Loucy (cell line): Measurements from ENCODE around the gene KATNAL1.

Source experiments
- H2AFZ ChIP-seq: fragments of 200-600 bp; sonication (generic); 2 replicates; pipeline ENCODE4 v1.6.0; 2016; ENCODE audit warnings: antibody characterized with exemption, mild to moderate bottlenecking, low read length, moderate library complexity
- H3F3A ChIP-seq: fragments of 200-600 bp; 2 replicates; pipeline ENCODE4 v1.6.0; 2016; ENCODE audit warnings: antibody characterized with exemption, low read depth, mild to moderate bottlenecking
- H3K27me3 ChIP-seq: fragments of 200-600 bp; sonication (generic); 2 replicates; pipeline ENCODE4 v1.6.1; 2014; ENCODE audit warnings: low read length, mild to moderate bottlenecking; ENCODE audit not compliant: insufficient read depth, poor library complexity, severe bottlenecking
- H3K36me3 ChIP-seq: fragments of 200-600 bp; sonication (generic); 2 replicates; pipeline ENCODE4 v1.6.1; 2016; ENCODE audit warnings: low read length; ENCODE audit not compliant: insufficient read depth
- H3K4me1 ChIP-seq: fragments of 200-600 bp; sonication (generic); 2 replicates; pipeline ENCODE4 v1.5.1; 2014; ENCODE audit warnings: low read length, mild to moderate bottlenecking; ENCODE audit not compliant: insufficient read depth, poor library complexity, severe bottlenecking
- H3K4me2 ChIP-seq: fragments of 200-600 bp; sonication (generic); 2 replicates; pipeline ENCODE4 v1.6.0; 2014; ENCODE audit warnings: antibody characterized with exemption, low read length, low read depth, mild to moderate bottlenecking; ENCODE audit not compliant: poor library complexity, severe bottlenecking
- H3K4me3 ChIP-seq: fragments of 200-600 bp; sonication (generic); 2 replicates; pipeline ENCODE4 v1.5.1; 2014; ENCODE audit warnings: low read length, mild to moderate bottlenecking, mixed read lengths; ENCODE audit not compliant: poor library complexity, severe bottlenecking
- H3K79me2 ChIP-seq: fragments of 200-600 bp; sonication (generic); 2 replicates; pipeline ENCODE4 v1.6.1; 2014; ENCODE audit warnings: low read length; ENCODE audit not compliant: insufficient read depth
- H3K9ac ChIP-seq: fragments of 200-600 bp; sonication (generic); 2 replicates; pipeline ENCODE4 v1.6.0; 2014; ENCODE audit warnings: mild to moderate bottlenecking, low read depth, low read length, moderate library complexity; ENCODE audit not compliant: poor library complexity, severe bottlenecking
- H3K9me2 ChIP-seq: fragments of 200-600 bp; sonication (generic); replicated peaks from 2 replicates; pipeline ENCODE4 v1.6.1; 2016; ENCODE audit warnings: low read depth, low read length, mixed read lengths
- H3K9me3 ChIP-seq: fragments of 200-600 bp; sonication (generic); 2 replicates; pipeline ENCODE4 v1.6.1; 2014; ENCODE audit warnings: mild to moderate bottlenecking, antibody characterized with exemption, low read length, low read depth; ENCODE audit not compliant: insufficient read depth
- H4K20me1 ChIP-seq: fragments of 200-600 bp; sonication (generic); 2 replicates; pipeline ENCODE4 v1.6.0; 2014; ENCODE audit warnings: antibody characterized with exemption, low read length, mild to moderate bottlenecking; ENCODE audit not compliant: insufficient read depth, poor library complexity, severe bottlenecking
- EZH2phosphoT487 ChIP-seq: fragments of 200-600 bp; IDR thresholded peaks from 2 replicates; pipeline ENCODE4 v1.6.1; 2018; ENCODE audit warnings: antibody characterized with exemption, mild to moderate bottlenecking, moderate library complexity, borderline replicate concordance
- TF ChIP-seq, protein P1 (sequence below): fragments of 200-600 bp; sonication (generic); conservative IDR thresholded peaks from 2 replicates; pipeline ENCODE4 v1.5.1; 2014; ENCODE audit warnings: mild to moderate bottlenecking, antibody characterized with exemption, low read length

KATNAL1 gene

DNA sequence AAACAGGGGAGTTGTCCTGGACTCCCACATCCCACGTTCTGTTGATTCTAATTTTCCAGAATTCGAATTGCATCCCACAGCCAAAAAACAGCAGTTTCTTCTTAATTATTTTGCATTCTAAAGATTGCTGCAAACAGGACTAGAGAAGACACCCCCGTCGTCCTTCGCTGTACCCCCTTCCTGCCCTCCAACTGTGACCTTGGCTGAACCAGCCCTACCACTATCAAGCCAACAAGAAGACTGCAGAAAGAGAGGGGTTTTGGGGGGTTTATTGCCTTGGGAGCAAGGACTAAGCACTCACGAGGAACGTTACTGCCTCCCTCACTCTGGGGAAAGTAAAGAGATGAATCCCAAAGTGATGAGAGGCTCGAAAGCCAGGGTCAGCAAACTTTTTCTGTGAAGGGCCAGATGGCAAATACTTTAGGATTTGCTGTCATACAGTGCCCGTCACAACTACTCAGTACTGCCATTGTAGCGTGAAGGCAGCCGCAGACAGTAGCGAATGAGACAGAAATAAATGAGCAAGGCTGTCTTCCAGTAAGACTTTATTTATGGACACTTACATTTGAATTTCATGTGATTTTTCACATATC is 32.5 kb upstream of the KATNAL1 start:
- no peak overlapping the region for H2AFZ ChIP-seq
- no peaks in the 10 kb centered on the region for H3K4me1 ChIP-seq
- H3K27me3 ChIP-seq, result no peaks in the 10 kb centered on the region
- peaks cover 59% of the 10 kb centered on the region for H3K36me3 ChIP-seq
- TF ChIP-seq, protein P1, sequence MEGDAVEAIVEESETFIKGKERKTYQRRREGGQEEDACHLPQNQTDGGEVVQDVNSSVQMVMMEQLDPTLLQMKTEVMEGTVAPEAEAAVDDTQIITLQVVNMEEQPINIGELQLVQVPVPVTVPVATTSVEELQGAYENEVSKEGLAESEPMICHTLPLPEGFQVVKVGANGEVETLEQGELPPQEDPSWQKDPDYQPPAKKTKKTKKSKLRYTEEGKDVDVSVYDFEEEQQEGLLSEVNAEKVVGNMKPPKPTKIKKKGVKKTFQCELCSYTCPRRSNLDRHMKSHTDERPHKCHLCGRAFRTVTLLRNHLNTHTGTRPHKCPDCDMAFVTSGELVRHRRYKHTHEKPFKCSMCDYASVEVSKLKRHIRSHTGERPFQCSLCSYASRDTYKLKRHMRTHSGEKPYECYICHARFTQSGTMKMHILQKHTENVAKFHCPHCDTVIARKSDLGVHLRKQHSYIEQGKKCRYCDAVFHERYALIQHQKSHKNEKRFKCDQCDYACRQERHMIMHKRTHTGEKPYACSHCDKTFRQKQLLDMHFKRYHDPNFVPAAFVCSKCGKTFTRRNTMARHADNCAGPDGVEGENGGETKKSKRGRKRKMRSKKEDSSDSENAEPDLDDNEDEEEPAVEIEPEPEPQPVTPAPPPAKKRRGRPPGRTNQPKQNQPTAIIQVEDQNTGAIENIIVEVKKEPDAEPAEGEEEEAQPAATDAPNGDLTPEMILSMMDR, result no peak
- TF ChIP-seq EZH2phosphoT487, result no peak
- H3K79me2 ChIP-seq, result no peaks in the 10 kb centered on the region
- no peaks in the 10 kb centered on the region for H3K9me3 ChIP-seq
- H3K9ac ChIP-seq, result no peak overlapping the region
- H3K4me2 ChIP-seq, result no peak overlapping the region
- H3K4me3 ChIP-seq, result no peak overlapping the region
- H3F3A ChIP-seq, result no peaks in the 10 kb centered on the region
- no peaks in the 10 kb centered on the region for H3K9me2 ChIP-seq
- H4K20me1 ChIP-seq, result peaks cover 4% of the 10 kb centered on the region

DNA sequence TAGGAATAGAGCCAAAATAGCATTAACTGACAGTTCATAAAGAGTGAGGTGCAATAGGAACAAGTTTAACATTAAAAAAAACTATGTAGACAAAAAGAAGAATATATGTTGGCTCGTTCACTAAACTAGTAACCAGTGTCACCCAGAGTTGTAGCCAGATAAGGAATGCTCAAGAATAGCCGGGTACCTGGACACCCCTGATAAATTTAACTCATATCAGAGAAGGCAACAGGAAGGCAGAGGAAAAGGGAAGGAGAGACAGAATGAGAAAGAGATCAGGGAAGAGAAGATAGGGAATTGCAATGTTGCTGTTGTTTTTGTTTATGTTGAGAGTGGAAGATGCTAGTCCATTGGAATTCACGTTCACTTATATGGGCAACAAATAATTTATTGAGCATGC is 31.6 kb upstream of the KATNAL1 start:
- no peak overlapping the region for H3K4me3 ChIP-seq
- H2AFZ ChIP-seq, result no peak overlapping the region
- H3K4me2 ChIP-seq, result no peak overlapping the region
- H3F3A ChIP-seq, result no peaks in the 10 kb centered on the region
- no peaks in the 10 kb centered on the region for H3K27me3 ChIP-seq
- no peaks in the 10 kb centered on the region for H3K9me3 ChIP-seq
- no peaks in the 10 kb centered on the region for H3K4me1 ChIP-seq
- peaks cover 52% of the 10 kb centered on the region for H3K36me3 ChIP-seq
- H3K9me2 ChIP-seq, result no peaks in the 10 kb centered on the region
- H4K20me1 ChIP-seq, result no peaks in the 10 kb centered on the region
- H3K79me2 ChIP-seq, result no peaks in the 10 kb centered on the region
- H3K9ac ChIP-seq, result no peak overlapping the region
- TF ChIP-seq, protein P1, result no peak
- TF ChIP-seq EZH2phosphoT487, result no peak

DNA sequence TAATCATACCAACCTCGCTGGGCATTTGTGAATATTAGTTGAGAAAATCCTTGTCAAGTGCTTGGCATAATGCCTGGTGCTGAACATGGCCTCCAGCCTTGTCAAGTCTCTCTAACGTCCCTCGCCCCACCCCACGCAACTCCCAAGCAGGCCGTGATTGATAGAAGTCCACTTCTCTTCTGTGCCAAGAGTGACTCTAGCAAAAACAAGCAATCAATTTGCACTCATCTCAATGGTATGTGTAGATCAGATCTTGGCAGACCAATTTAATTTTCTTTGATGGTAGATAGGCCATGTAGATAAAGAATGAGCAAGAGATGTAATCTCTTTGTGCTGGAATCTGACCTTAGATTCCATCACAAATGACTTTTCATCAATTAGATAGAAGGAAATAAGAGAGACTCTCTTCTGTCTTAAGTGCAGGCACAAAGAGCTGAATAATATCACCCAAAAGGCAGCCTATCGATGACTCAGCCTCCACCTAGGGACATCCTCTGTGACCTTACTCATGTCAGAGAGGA is 31.0 kb upstream of the KATNAL1 start:
- no peak for TF ChIP-seq EZH2phosphoT487
- TF ChIP-seq, protein P1, result no peak
- Histone ChIP-seq H3K9ac (no peak overlapping the region), H4K20me1 (no peaks in the 10 kb centered on the region), H3K9me2 (no peaks in the 10 kb centered on the region), H3K4me3 (no peak overlapping the region), H3K79me2 (no peaks in the 10 kb centered on the region), H3K9me3 (no peaks in the 10 kb centered on the region), H2AFZ (no peak overlapping the region), H3F3A (no peaks in the 10 kb centered on the region), H3K4me2 (no peak overlapping the region), H3K27me3 (no peaks in the 10 kb centered on the region), H3K4me1 (no peaks in the 10 kb centered on the region), H3K36me3 (peaks cover 51% of the 10 kb centered on the region)
